ENCODE measurements around the gene XPR1.

The XPR1 gene

GRCh38 chr1:180775801-180776200, 144.0 kb downstream of the XPR1 start:
- no peak overlapping the region for H3K27ac Mint-ChIP-seq
- DNase-seq, result no peak
- peaks cover 3% of the 10 kb centered on the region for H3K27me3 Mint-ChIP-seq (ENCODE audit: low read depth, poor library complexity)
- TF ChIP-seq CTCF (IDR thresholded peaks at IDR 0.05), result no peak
- H3K4me1 Mint-ChIP-seq, result no peaks in the 10 kb centered on the region
- peaks cover 30% of the 10 kb centered on the region for H3K36me3 Mint-ChIP-seq (ENCODE audit: low read depth)
- H3K9me3 Mint-ChIP-seq, result peaks cover 18% of the 10 kb centered on the region
- H3K4me3 Mint-ChIP-seq, result no peak overlapping the region

GRCh38 chr1:180777072-180777689, 145.4 kb downstream of the XPR1 start:
- TF ChIP-seq CTCF (IDR thresholded peaks at IDR 0.05), result no peak
- DNase-seq, result no peak
- Mint-ChIP-seq H3K36me3 (ENCODE audit: low read depth) (peaks cover 20% of the 10 kb centered on the region), H3K4me3 (no peak overlapping the region), H3K9me3 (peaks cover 7% of the 10 kb centered on the region), H3K27ac (no peak overlapping the region), H3K27me3 (ENCODE audit: low read depth, poor library complexity) (no peaks in the 10 kb centered on the region), H3K4me1 (no peaks in the 10 kb centered on the region)

GRCh38 chr1:180778782-180779398, 147.1 kb downstream of the XPR1 start:
- peaks cover 8% of the 10 kb centered on the region for H3K36me3 Mint-ChIP-seq (ENCODE audit: low read depth)
- no peak overlapping the region for H3K4me3 Mint-ChIP-seq
- H3K27me3 Mint-ChIP-seq (ENCODE audit: low read depth, poor library complexity), result no peaks in the 10 kb centered on the region
- no peak overlapping the region for H3K27ac Mint-ChIP-seq
- H3K9me3 Mint-ChIP-seq, result no peaks in the 10 kb centered on the region
- DNase-seq, result no peak
- no peaks in the 10 kb centered on the region for H3K4me1 Mint-ChIP-seq
- peak; percentile 46 for TF ChIP-seq CTCF (IDR thresholded peaks at IDR 0.05)

GRCh38 chr1:180779584-180779983, 147.8 kb downstream of the XPR1 start:
- Mint-ChIP-seq H3K4me1 (no peaks in the 10 kb centered on the region), H3K36me3 (ENCODE audit: low read depth) (peaks cover 5% of the 10 kb centered on the region), H3K4me3 (no peak overlapping the region), H3K27me3 (ENCODE audit: low read depth, poor library complexity) (no peaks in the 10 kb centered on the region), H3K9me3 (no peaks in the 10 kb centered on the region), H3K27ac (no peak overlapping the region)
- no peak for TF ChIP-seq CTCF (IDR thresholded peaks at IDR 0.05)
- no peak for DNase-seq

- TF ChIP-seq CTCF (IDR thresholded peaks at IDR 0.05), result no peak
- Mint-ChIP-seq H3K27ac (no peak overlapping the region), H3K36me3 (ENCODE audit: low read depth) (no peaks in the 10 kb centered on the region), H3K27me3 (ENCODE audit: low read depth, poor library complexity) (no peaks in the 10 kb centered on the region), H3K9me3 (no peaks in the 10 kb centered on the region), H3K4me3 (no peak overlapping the region), H3K4me1 (no peaks in the 10 kb centered on the region)
- no peak for DNase-seq
These were observed 149.9 kb downstream of the XPR1 start for GRCh38 chr1:180781718-180782117.

GRCh38 chr1:180785291-180785690, 153.5 kb downstream of the XPR1 start:
- Mint-ChIP-seq H3K4me3 (no peak overlapping the region), H3K36me3 (ENCODE audit: low read depth) (peaks cover 14% of the 10 kb centered on the region), H3K27me3 (ENCODE audit: low read depth, poor library complexity) (no peaks in the 10 kb centered on the region), H3K27ac (no peak overlapping the region), H3K9me3 (no peaks in the 10 kb centered on the region), H3K4me1 (no peaks in the 10 kb centered on the region)
- no peak for TF ChIP-seq CTCF (IDR thresholded peaks at IDR 0.05)
- no peak for DNase-seq
